Stimulated activated naive B cell treated with anti-CD40 and anti-IgM and Interleukin-4, amounts not matched to agents 10 μg/mL and 1 μg/mL and 100 μg/mL, for 72 hours (primary cell): ENCODE data around the gene CPPED1.

Experiments used
- ATAC-seq, 2 donors: fragments of 150-1000 bp; cut with Tn5 transposase; replicated peaks; 2 replicates each; pipeline ENCODE4 v1.10.0; 2021; ENCODE audit warnings: moderate library complexity in 1 of 2
- DNase-seq: peaks from one replicate; pipeline ENCODE4 v3.0.0; 2021
- H3K27ac Mint-ChIP-seq: one replicate; pipeline ENCODE4 v1.8.0; 2022; ENCODE audit warnings: mild to moderate bottlenecking, mixed read lengths
- H3K27me3 Mint-ChIP-seq, 2 donors: one replicate each; pipeline ENCODE4 v1.8.0; 2022; ENCODE audit warnings: mixed read lengths in 2 of 2
- H3K36me3 Mint-ChIP-seq, 2 donors: one replicate each; pipeline ENCODE4 v1.8.0; 2022; ENCODE audit warnings: mixed read lengths in 2 of 2, mild to moderate bottlenecking in 1 of 2
- H3K4me1 Mint-ChIP-seq, 2 donors: one replicate each; pipeline ENCODE4 v1.8.0; 2022; ENCODE audit warnings: mixed read lengths in 2 of 2, mild to moderate bottlenecking in 1 of 2
- H3K4me3 Mint-ChIP-seq, 2 donors: one replicate each; pipeline ENCODE4 v1.8.0; 2022; ENCODE audit warnings: mild to moderate bottlenecking in 2 of 2, mixed read lengths in 2 of 2, moderate library complexity in 1 of 2
- H3K9me3 Mint-ChIP-seq, 2 donors: one replicate each; pipeline ENCODE4 v1.8.0; 2022; ENCODE audit warnings: mixed read lengths in 2 of 2, mild to moderate bottlenecking in 1 of 2

CPPED1 gene

GRCh38 chr16:12721841-12722421, 81.8 kb downstream of the CPPED1 start:
- Mint-ChIP-seq H3K4me3 (no peak overlapping the region), H3K27me3 (no peaks in the 10 kb centered on the region), H3K27ac (no peak overlapping the region), H3K36me3 (peaks cover 9 to 13% of the 10 kb centered on the region in 2 donors), H3K4me1 (no peaks in the 10 kb centered on the region), H3K9me3 (peaks cover 5 to 6% of the 10 kb centered on the region in 2 donors)
- DNase-seq = no peak
- no peak for ATAC-seq

GRCh38 chr16:12719972-12720371, 83.7 kb downstream of the CPPED1 start:
- peaks cover 5 to 6% of the 10 kb centered on the region in 2 donors for H3K9me3 Mint-ChIP-seq
- no peak for DNase-seq
- H3K36me3 Mint-ChIP-seq = peaks cover 9 to 13% of the 10 kb centered on the region in 2 donors
- no peaks in the 10 kb centered on the region for H3K4me1 Mint-ChIP-seq
- no peak overlapping the region for H3K27ac Mint-ChIP-seq
- no peak overlapping the region for H3K4me3 Mint-ChIP-seq
- no peak for ATAC-seq
- no peaks in the 10 kb centered on the region for H3K27me3 Mint-ChIP-seq

GRCh38 chr16:12716658-12717057, 87.0 kb downstream of the CPPED1 start:
- no peaks in the 10 kb centered on the region for H3K27me3 Mint-ChIP-seq
- ATAC-seq (no peak), DNase-seq (no peak)
- H3K27ac Mint-ChIP-seq = no peak overlapping the region
- no peak overlapping the region for H3K4me3 Mint-ChIP-seq
- peaks cover 4 to 5% of the 10 kb centered on the region in 2 donors for H3K9me3 Mint-ChIP-seq
- no peaks in the 10 kb centered on the region for H3K4me1 Mint-ChIP-seq
- peaks cover 5 to 8% of the 10 kb centered on the region in 2 donors for H3K36me3 Mint-ChIP-seq

- Mint-ChIP-seq H3K4me1 (no peaks in the 10 kb centered on the region), H3K4me3 (no peak overlapping the region), H3K36me3 (peaks cover 0 to 2% of the 10 kb centered on the region in 2 donors), H3K9me3 (peaks cover 2 to 4% of the 10 kb centered on the region in 2 donors), H3K27ac (no peak overlapping the region), H3K27me3 (no peaks in the 10 kb centered on the region)
- ATAC-seq (no peak), DNase-seq (no peak)
Measured at GRCh38 chr16:12709807-12710206, 93.9 kb downstream of the CPPED1 start.

- H3K4me3 Mint-ChIP-seq = no peak overlapping the region
- peaks cover 0 to 2% of the 10 kb centered on the region in 2 donors for H3K9me3 Mint-ChIP-seq
- ATAC-seq = no peak
- H3K27ac Mint-ChIP-seq = no peak overlapping the region
- no peak for DNase-seq
- no peaks in the 10 kb centered on the region for H3K27me3 Mint-ChIP-seq
- H3K4me1 Mint-ChIP-seq = no peaks in the 10 kb centered on the region
- peaks cover 0 to 5% of the 10 kb centered on the region in 2 donors for H3K36me3 Mint-ChIP-seq
Measured at GRCh38 chr16:12708266-12708665, 95.4 kb downstream of the CPPED1 start.

- DNase-seq = no peak
Measured at GRCh38 chr16:12706628-12707027, 97.1 kb downstream of the CPPED1 start.

GRCh38 chr16:12704492-12705111, 99.1 kb downstream of the CPPED1 start:
- ATAC-seq (no peak), DNase-seq (no peak)
- Mint-ChIP-seq H3K27me3 (no peaks in the 10 kb centered on the region), H3K4me1 (no peaks in the 10 kb centered on the region), H3K27ac (no peak overlapping the region), H3K9me3 (no peaks in the 10 kb centered on the region), H3K4me3 (no peak overlapping the region), H3K36me3 (peaks cover 0 to 13% of the 10 kb centered on the region in 2 donors)

More at GRCh38 chr16:12706628-12707027, 97.1 kb downstream of the CPPED1 start:
- H3K9me3 Mint-ChIP-seq = peaks cover 0 to 2% of the 10 kb centered on the region in 2 donors
- H3K4me1 Mint-ChIP-seq = no peaks in the 10 kb centered on the region
- H3K27ac Mint-ChIP-seq = no peak overlapping the region
- peaks cover 0 to 5% of the 10 kb centered on the region in 2 donors for H3K36me3 Mint-ChIP-seq
- no peaks in the 10 kb centered on the region for H3K27me3 Mint-ChIP-seq
- no peak for ATAC-seq
- no peak overlapping the region for H3K4me3 Mint-ChIP-seq

- no peak overlapping the region for H3K4me3 Mint-ChIP-seq
- ATAC-seq (no peak), DNase-seq (no peak)
- H3K27ac Mint-ChIP-seq = no peak overlapping the region
- H3K4me1 Mint-ChIP-seq = no peaks in the 10 kb centered on the region
- no peaks in the 10 kb centered on the region for H3K9me3 Mint-ChIP-seq
- peaks cover 0 to 13% of the 10 kb centered on the region in 2 donors for H3K36me3 Mint-ChIP-seq
- no peaks in the 10 kb centered on the region for H3K27me3 Mint-ChIP-seq
Measured at GRCh38 chr16:12703935-12704334, 99.8 kb downstream of the CPPED1 start.

- DNase-seq (no peak), ATAC-seq (no peak)
- Mint-ChIP-seq H3K27me3 (no peaks in the 10 kb centered on the region), H3K27ac (no peak overlapping the region), H3K4me3 (no peak overlapping the region), H3K36me3 (peaks cover 0 to 20% of the 10 kb centered on the region in 2 donors), H3K4me1 (no peaks in the 10 kb centered on the region), H3K9me3 (no peaks in the 10 kb centered on the region)
Measured at GRCh38 chr16:12700161-12700560, 103.5 kb downstream of the CPPED1 start.

- H3K4me1 Mint-ChIP-seq = peaks cover 0 to 1% of the 10 kb centered on the region in 2 donors
- H3K9me3 Mint-ChIP-seq = peaks cover 0 to 1% of the 10 kb centered on the region in 2 donors
- no peaks in the 10 kb centered on the region for H3K27me3 Mint-ChIP-seq
- ATAC-seq (no peak), DNase-seq (no peak)
- peaks cover 1 to 15% of the 10 kb centered on the region in 2 donors for H3K36me3 Mint-ChIP-seq
- no peak overlapping the region for H3K4me3 Mint-ChIP-seq
- no peak overlapping the region for H3K27ac Mint-ChIP-seq
Measured at GRCh38 chr16:12699161-12699560, 104.5 kb downstream of the CPPED1 start.

GRCh38 chr16:12697437-12697836, 106.2 kb downstream of the CPPED1 start:
- ATAC-seq (no peak), DNase-seq (no peak)
- H3K4me1 Mint-ChIP-seq = peaks cover 0 to 1% of the 10 kb centered on the region in 2 donors
- H3K36me3 Mint-ChIP-seq = peaks cover 1 to 15% of the 10 kb centered on the region in 2 donors
- no peak overlapping the region for H3K27ac Mint-ChIP-seq
- peaks cover 0 to 1% of the 10 kb centered on the region in 2 donors for H3K9me3 Mint-ChIP-seq
- H3K27me3 Mint-ChIP-seq = no peaks in the 10 kb centered on the region
- H3K4me3 Mint-ChIP-seq = no peak overlapping the region

- Mint-ChIP-seq H3K4me3 (no peak overlapping the region), H3K27ac (no peak overlapping the region), H3K36me3 (peaks cover 1 to 11% of the 10 kb centered on the region in 2 donors), H3K27me3 (no peaks in the 10 kb centered on the region), H3K9me3 (peaks cover 0 to 1% of the 10 kb centered on the region in 2 donors), H3K4me1 (peaks cover 0 to 1% of the 10 kb centered on the region in 2 donors)
- DNase-seq = no peak
- ATAC-seq = no peak
Measured at GRCh38 chr16:12695454-12695853, 108.2 kb downstream of the CPPED1 start.

- Mint-ChIP-seq H3K9me3 (peaks cover 0 to 1% of the 10 kb centered on the region in 2 donors), H3K4me3 (no peak overlapping the region), H3K27ac (no peak overlapping the region), H3K36me3 (peaks cover 1 to 6% of the 10 kb centered on the region in 2 donors), H3K27me3 (no peaks in the 10 kb centered on the region), H3K4me1 (peaks cover 0 to 1% of the 10 kb centered on the region in 2 donors)
- ATAC-seq = no peak
- DNase-seq = no peak
Measured at GRCh38 chr16:12690024-12690423, 113.7 kb downstream of the CPPED1 start.

GRCh38 chr16:12688951-12689850, 114.5 kb downstream of the CPPED1 start:
- Mint-ChIP-seq H3K27me3 (no peaks in the 10 kb centered on the region), H3K9me3 (no peaks in the 10 kb centered on the region), H3K4me1 (no peaks in the 10 kb centered on the region), H3K27ac (no peak overlapping the region), H3K4me3 (no peak overlapping the region), H3K36me3 (peaks cover 0 to 6% of the 10 kb centered on the region in 2 donors)
- ATAC-seq = no peak
- DNase-seq = no peak
